Fibroblast of lung (primary cell): ENCODE measurements around the gene AKR1B15. TPM values are rescaled to one million over a fixed set of nuclear protein-coding genes. Genes with fewer than 3 reads are reported as not detected.
A peak's percentile ranks its signal among the peaks of the same experiment; 100 is the strongest.
"Not testable (repeated sequence)": the region's sequence is repeated elsewhere in the genome, so short reads cannot be mapped to it uniquely, and the experiment has no call there.

Experiments used
- DNase-seq, 2 donors: peaks; one replicate each; pipeline versions ENCODE4 v3.0.0 to v3.0.0-alpha.2; 2010; ENCODE audit warnings: low read depth in 2 of 2
- H2AFZ ChIP-seq: 2 replicates; pipeline ENCODE4 v1.5.1; 2012; ENCODE audit warnings: low read length, control low read depth, inconsistent platforms
- H3K27ac ChIP-seq: 2 replicates; pipeline ENCODE4 v1.5.1; 2011; ENCODE audit warnings: low read length, control low read depth; ENCODE audit not compliant: insufficient read depth
- H3K27me3 ChIP-seq: 2 replicates; pipeline ENCODE4 v1.5.1; 2011; ENCODE audit warnings: mild to moderate bottlenecking, low read length; ENCODE audit not compliant: control insufficient read depth, insufficient read depth
- H3K36me3 ChIP-seq: 2 replicates; pipeline ENCODE4 v1.5.1; 2011; ENCODE audit warnings: low read length; ENCODE audit not compliant: control insufficient read depth, insufficient read depth
- H3K4me1 ChIP-seq: 2 replicates; pipeline ENCODE4 v1.5.1; 2011; ENCODE audit warnings: low read length; ENCODE audit not compliant: control insufficient read depth, insufficient read depth; ENCODE audit errors: extremely low read depth
- H3K4me2 ChIP-seq: 2 replicates; pipeline ENCODE4 v1.5.1; 2011; ENCODE audit warnings: low read length, control low read depth; ENCODE audit not compliant: insufficient read depth; ENCODE audit errors: extremely low read depth
- H3K4me3 ChIP-seq, 4 experiments: fragments of 200-600 bp in 1 of 4; sonication (generic) in 1 of 4; replicated peaks in 1 of 4; 2 replicates each; pipeline ENCODE4 v1.5.1; 2011 to 2016; ENCODE audit warnings: low read length in 4 of 4, low read depth in 3 of 4, mild to moderate bottlenecking in 3 of 4, control low read depth in 2 of 4, inconsistent platforms in 1 of 4, mixed read lengths in 1 of 4; ENCODE audit not compliant: insufficient read depth in 1 of 4; ENCODE audit errors: control extremely low read depth in 1 of 4
- H3K79me2 ChIP-seq: 2 replicates; pipeline ENCODE4 v1.5.1; 2012; ENCODE audit warnings: mild to moderate bottlenecking, low read length, inconsistent platforms; ENCODE audit not compliant: control insufficient read depth, insufficient read depth
- H3K9ac ChIP-seq: 2 replicates; pipeline ENCODE4 v1.5.1; 2011; ENCODE audit warnings: mild to moderate bottlenecking, low read length, control low read depth; ENCODE audit not compliant: insufficient read depth
- H3K9me3 ChIP-seq: 2 replicates; pipeline ENCODE4 v1.5.1; 2012; ENCODE audit warnings: low read depth, low read length; ENCODE audit not compliant: control insufficient read depth, insufficient read depth
- H4K20me1 ChIP-seq: 2 replicates; pipeline ENCODE4 v1.5.1; 2011; ENCODE audit warnings: low read length; ENCODE audit not compliant: control insufficient read depth, insufficient read depth; ENCODE audit errors: extremely low read depth
- EZH2 ChIP-seq: IDR thresholded peaks from 2 replicates; pipeline ENCODE4 v1.5.1; 2012; ENCODE audit warnings: low read length, control low read depth, mild to moderate bottlenecking; ENCODE audit errors: missing control alignments
- polyA plus RNA-seq, 2 donors: library from polyadenylated mRNA; depleted of rRNA in 1 of 2; stranded (reverse) in 1 of 2; unstranded in 1 of 2; fragments of >200 nt; gene quantifications; 2 replicates each; pipeline ENCODE4 v1.2.1, GENCODE V29; 2011 to 2012; ENCODE audit warnings: missing spikeins in 1 of 2
- total RNA-seq: library from RNA; depleted of rRNA; stranded (reverse); fragments of >200 nt; gene quantifications from 2 replicates; pipeline ENCODE4 v1.2.1, GENCODE V29; 2014
- TF ChIP-seq, protein P1 (sequence below), 2 donors: IDR thresholded peaks in 1 of 2; conservative IDR thresholded peaks in 1 of 2; 1 replicate in 1 of 2; 2 replicates in 1 of 2; pipeline ENCODE4 v1.5.1; 2011 to 2012; ENCODE audit warnings: low read length in 2 of 2, control low read depth in 1 of 2, inconsistent platforms in 1 of 2, low read depth in 1 of 2, mild to moderate bottlenecking in 1 of 2

Gene AKR1B15
- total and polyA plus RNA-seq, 2 donors (not counting 1 experiment from before 2014, with no cell fraction given): not detected

DNA sequence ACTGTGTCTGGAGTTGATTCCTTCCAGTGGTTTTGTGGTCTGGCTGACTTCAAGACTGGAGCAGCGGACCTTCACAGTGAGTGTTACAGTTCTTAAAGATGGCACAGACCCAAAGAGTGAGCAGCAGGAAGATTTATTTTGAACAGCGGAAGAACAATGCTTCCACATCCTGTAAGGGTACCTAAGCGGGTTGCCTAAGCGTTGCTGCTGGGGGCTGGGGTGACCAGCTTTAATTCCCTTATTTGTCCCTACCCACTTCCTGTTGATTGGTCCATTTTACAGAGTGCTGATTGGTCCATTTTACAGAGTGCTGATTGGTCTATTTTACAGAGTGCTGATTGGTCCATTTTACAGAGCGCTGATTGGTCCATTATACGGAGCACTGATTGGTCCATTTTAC, 13.2 kb downstream of the AKR1B15 start:
- H3K4me2 ChIP-seq: no peak overlapping the region
- H3K27ac ChIP-seq: no peak overlapping the region
- H3K36me3 ChIP-seq: no peaks in the 10 kb centered on the region
- peaks cover 9% of the 10 kb centered on the region for H3K27me3 ChIP-seq
- H3K9me3 ChIP-seq: no peaks in the 10 kb centered on the region
- TF ChIP-seq, protein P1, sequence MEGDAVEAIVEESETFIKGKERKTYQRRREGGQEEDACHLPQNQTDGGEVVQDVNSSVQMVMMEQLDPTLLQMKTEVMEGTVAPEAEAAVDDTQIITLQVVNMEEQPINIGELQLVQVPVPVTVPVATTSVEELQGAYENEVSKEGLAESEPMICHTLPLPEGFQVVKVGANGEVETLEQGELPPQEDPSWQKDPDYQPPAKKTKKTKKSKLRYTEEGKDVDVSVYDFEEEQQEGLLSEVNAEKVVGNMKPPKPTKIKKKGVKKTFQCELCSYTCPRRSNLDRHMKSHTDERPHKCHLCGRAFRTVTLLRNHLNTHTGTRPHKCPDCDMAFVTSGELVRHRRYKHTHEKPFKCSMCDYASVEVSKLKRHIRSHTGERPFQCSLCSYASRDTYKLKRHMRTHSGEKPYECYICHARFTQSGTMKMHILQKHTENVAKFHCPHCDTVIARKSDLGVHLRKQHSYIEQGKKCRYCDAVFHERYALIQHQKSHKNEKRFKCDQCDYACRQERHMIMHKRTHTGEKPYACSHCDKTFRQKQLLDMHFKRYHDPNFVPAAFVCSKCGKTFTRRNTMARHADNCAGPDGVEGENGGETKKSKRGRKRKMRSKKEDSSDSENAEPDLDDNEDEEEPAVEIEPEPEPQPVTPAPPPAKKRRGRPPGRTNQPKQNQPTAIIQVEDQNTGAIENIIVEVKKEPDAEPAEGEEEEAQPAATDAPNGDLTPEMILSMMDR (conservative IDR thresholded peaks at IDR 0.05 in 1 of 2, IDR thresholded peaks at IDR 0.05 in 1 of 2; ENCODE audit: low read depth in 1 of 2, low read length in 2 of 2): no peak
- TF ChIP-seq EZH2: no peak
- H4K20me1 ChIP-seq: no peaks in the 10 kb centered on the region
- no peaks in the 10 kb centered on the region for H3K4me1 ChIP-seq
- DNase-seq: peak; percentile 61 to 88
- no peaks in the 10 kb centered on the region for H3K79me2 ChIP-seq
- H2AFZ ChIP-seq: no peak overlapping the region
- H3K9ac ChIP-seq: no peak overlapping the region
- no peak overlapping the region for H3K4me3 ChIP-seq

DNA sequence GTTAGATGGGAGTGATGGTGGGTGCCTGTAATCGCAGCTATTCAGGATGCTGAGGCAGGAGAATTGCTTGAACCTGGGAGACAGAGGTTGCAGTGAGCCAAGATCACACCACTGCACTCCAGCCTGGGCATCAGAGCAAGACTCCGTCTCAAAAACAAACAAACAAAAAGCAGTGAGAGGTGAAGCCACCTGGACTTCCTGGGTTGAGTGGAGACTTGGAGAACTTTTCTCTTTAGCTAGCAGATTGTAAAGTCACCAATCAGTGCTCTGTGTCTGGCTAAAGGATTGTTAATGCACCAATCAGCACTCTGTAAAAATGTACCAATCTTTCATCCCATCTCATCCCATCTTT, 14.5 kb downstream of the AKR1B15 start:
- not testable (repeated sequence) for H3K4me3 ChIP-seq, H2AFZ ChIP-seq, H3K4me1 ChIP-seq, H3K9me3 ChIP-seq, H3K36me3 ChIP-seq, H3K9ac ChIP-seq, H4K20me1 ChIP-seq, H3K27me3 ChIP-seq, H3K79me2 ChIP-seq, DNase-seq, H3K27ac ChIP-seq, H3K4me2 ChIP-seq

DNA sequence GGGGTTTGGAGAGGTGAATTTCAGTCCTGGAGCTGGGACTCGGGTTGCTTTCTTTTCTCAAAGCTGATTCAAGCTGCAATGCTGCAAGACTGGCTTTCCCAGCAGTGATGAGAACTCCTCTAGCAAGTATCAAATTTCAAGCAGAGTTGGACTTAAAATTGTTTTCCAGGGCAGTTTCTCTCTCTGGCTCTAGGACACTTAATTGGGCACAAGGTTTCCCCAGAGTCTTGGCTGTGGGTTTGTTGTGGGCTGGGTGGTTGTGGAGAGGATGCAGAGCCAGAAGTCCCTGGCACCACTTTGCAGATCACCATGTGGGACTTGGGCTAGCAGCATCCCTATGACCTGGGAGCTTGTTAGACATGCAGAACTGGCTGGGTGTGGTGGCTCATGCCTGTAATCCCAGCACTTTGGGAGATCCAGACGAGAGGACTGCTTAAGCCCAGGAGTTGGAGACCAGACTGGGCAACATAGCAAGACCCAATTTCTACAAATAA, 16.8 kb downstream of the AKR1B15 start:
- TF ChIP-seq, protein P1 (conservative IDR thresholded peaks at IDR 0.05 in 1 of 2, IDR thresholded peaks at IDR 0.05 in 1 of 2; ENCODE audit: low read depth in 1 of 2, low read length in 2 of 2): no peak
- DNase-seq: peak; percentile 36 to 68
- Histone ChIP-seq H3K9ac (no peak overlapping the region), H3K27ac (no peak overlapping the region), H4K20me1 (no peaks in the 10 kb centered on the region), H3K4me3 (no peak overlapping the region), H3K4me1 (no peaks in the 10 kb centered on the region), H3K36me3 (no peaks in the 10 kb centered on the region), H3K4me2 (no peak overlapping the region), H3K9me3 (no peaks in the 10 kb centered on the region), H2AFZ (no peak overlapping the region), H3K79me2 (no peaks in the 10 kb centered on the region), H3K27me3 (peaks cover 8% of the 10 kb centered on the region)
